ENCODE results near the gene TGFBR1.
"Not testable (repeated sequence)": the region's sequence is repeated elsewhere in the genome, so short reads cannot be mapped to it uniquely, and the experiment has no call there.

The TGFBR1 gene

GRCh38 chr9:99095565-99095964 lies 9.3 kb upstream of the TGFBR1 start:
- ATAC-seq (ENCODE audit: insufficient read depth, low read depth): no peak
- Histone ChIP-seq H2AFZ (ENCODE audit: low read depth, low read length) (no peak overlapping the region), H3K27me3 (ENCODE audit: insufficient read depth, low read length, poor library complexity) (no peaks in the 10 kb centered on the region), H3K4me1 (ENCODE audit: insufficient read depth, low read length) (peaks cover 23% of the 10 kb centered on the region), H3K4me2 (ENCODE audit: insufficient read depth, low read length) (no peak overlapping the region), H3K79me2 (ENCODE audit: insufficient read depth, low read length) (no peaks in the 10 kb centered on the region), H3K9ac (ENCODE audit: low read depth, low read length) (no peak overlapping the region), H3K4me3 (ENCODE audit: low read depth in 1 of 2, low read length in 2 of 2) (no peak overlapping the region), H3K27ac (ENCODE audit: low read length) (no peak overlapping the region), H3K36me3 (ENCODE audit: insufficient read depth, low read length) (no peaks in the 10 kb centered on the region), H3K9me3 (ENCODE audit: insufficient read depth, low read length, severe bottlenecking) (no peaks in the 10 kb centered on the region), H4K20me1 (ENCODE audit: insufficient read depth, low read length) (no peaks in the 10 kb centered on the region)
- DNase-seq: no peak
- TF ChIP-seq CTCF (IDR thresholded peaks at IDR 0.05; ENCODE audit: borderline replicate concordance, extremely low read depth, low read length, poor library complexity, severe bottlenecking) (no peak), EZH2 (IDR thresholded peaks at IDR 0.05; ENCODE audit: borderline replicate concordance, low read depth, low read length, severe bottlenecking) (no peak)

- DNase-seq (no peak), ATAC-seq (ENCODE audit: insufficient read depth, low read depth) (no peak)
- Histone ChIP-seq H2AFZ (ENCODE audit: low read depth, low read length) (no peak overlapping the region), H3K9me3 (ENCODE audit: insufficient read depth, low read length, severe bottlenecking) (no peaks in the 10 kb centered on the region), H3K27me3 (ENCODE audit: insufficient read depth, low read length, poor library complexity) (no peaks in the 10 kb centered on the region), H3K4me1 (ENCODE audit: insufficient read depth, low read length) (peaks cover 23% of the 10 kb centered on the region), H4K20me1 (ENCODE audit: insufficient read depth, low read length) (no peaks in the 10 kb centered on the region), H3K27ac (ENCODE audit: low read length) (no peak overlapping the region), H3K4me3 (ENCODE audit: low read depth in 1 of 2, low read length in 2 of 2) (no peak overlapping the region), H3K79me2 (ENCODE audit: insufficient read depth, low read length) (no peaks in the 10 kb centered on the region), H3K4me2 (ENCODE audit: insufficient read depth, low read length) (no peak overlapping the region), H3K36me3 (ENCODE audit: insufficient read depth, low read length) (no peaks in the 10 kb centered on the region), H3K9ac (ENCODE audit: low read depth, low read length) (no peak overlapping the region)
- TF ChIP-seq CTCF (IDR thresholded peaks at IDR 0.05; ENCODE audit: borderline replicate concordance, extremely low read depth, low read length, poor library complexity, severe bottlenecking): no peak
- no peak for TF ChIP-seq EZH2 (IDR thresholded peaks at IDR 0.05; ENCODE audit: borderline replicate concordance, low read depth, low read length, severe bottlenecking)
These were observed 8.5 kb upstream of the TGFBR1 start for GRCh38 chr9:99096409-99096808.

- not testable (repeated sequence) for H3K27ac ChIP-seq (ENCODE audit: low read length); DNase-seq; H3K9me3 ChIP-seq (ENCODE audit: insufficient read depth, low read length, severe bottlenecking); H4K20me1 ChIP-seq (ENCODE audit: insufficient read depth, low read length); ATAC-seq (ENCODE audit: insufficient read depth, low read depth); H3K36me3 ChIP-seq (ENCODE audit: insufficient read depth, low read length); H3K9ac ChIP-seq (ENCODE audit: low read depth, low read length); H3K79me2 ChIP-seq (ENCODE audit: insufficient read depth, low read length); H3K27me3 ChIP-seq (ENCODE audit: insufficient read depth, low read length, poor library complexity); H3K4me2 ChIP-seq (ENCODE audit: insufficient read depth, low read length); H3K4me3 ChIP-seq (ENCODE audit: low read depth in 1 of 2, low read length in 2 of 2); H2AFZ ChIP-seq (ENCODE audit: low read depth, low read length)
- H3K4me1 ChIP-seq (ENCODE audit: insufficient read depth, low read length): peaks cover 19% of the 10 kb centered on the region
These were observed 4.9 kb upstream of the TGFBR1 start for GRCh38 chr9:99099806-99100585.

GRCh38 chr9:99101271-99101670 lies 3.6 kb upstream of the TGFBR1 start:
- peaks cover 27% of the 10 kb centered on the region for H3K4me1 ChIP-seq (ENCODE audit: insufficient read depth, low read length)
- no peaks in the 10 kb centered on the region for H3K36me3 ChIP-seq (ENCODE audit: insufficient read depth, low read length)
- H3K9me3 ChIP-seq (ENCODE audit: insufficient read depth, low read length, severe bottlenecking): no peaks in the 10 kb centered on the region
- H3K4me3 ChIP-seq (ENCODE audit: low read depth in 1 of 2, low read length in 2 of 2): no peak overlapping the region
- no peak for ATAC-seq (ENCODE audit: insufficient read depth, low read depth)
- TF ChIP-seq EZH2 (IDR thresholded peaks at IDR 0.05; ENCODE audit: borderline replicate concordance, low read depth, low read length, severe bottlenecking): no peak
- TF ChIP-seq CTCF (IDR thresholded peaks at IDR 0.05; ENCODE audit: borderline replicate concordance, extremely low read depth, low read length, poor library complexity, severe bottlenecking): no peak
- no peak overlapping the region for H3K9ac ChIP-seq (ENCODE audit: low read depth, low read length)
- no peak overlapping the region for H2AFZ ChIP-seq (ENCODE audit: low read depth, low read length)
- peaks cover 9% of the 10 kb centered on the region for H3K79me2 ChIP-seq (ENCODE audit: insufficient read depth, low read length)
- H3K27me3 ChIP-seq (ENCODE audit: insufficient read depth, low read length, poor library complexity): no peaks in the 10 kb centered on the region
- no peaks in the 10 kb centered on the region for H4K20me1 ChIP-seq (ENCODE audit: insufficient read depth, low read length)
- DNase-seq: no peak
- no peak overlapping the region for H3K4me2 ChIP-seq (ENCODE audit: insufficient read depth, low read length)
- no peak overlapping the region for H3K27ac ChIP-seq (ENCODE audit: low read length)
